GM19455 (cell line): ENCODE measurements around the gene FGD5.

Experiments
- ATAC-seq: cut with Tn5 transposase; IDR thresholded peaks from one replicate; pipeline ENCODE4 v1.9.1; 2021; ENCODE audit not compliant: unreplicated experiment

Gene FGD5, protein sequence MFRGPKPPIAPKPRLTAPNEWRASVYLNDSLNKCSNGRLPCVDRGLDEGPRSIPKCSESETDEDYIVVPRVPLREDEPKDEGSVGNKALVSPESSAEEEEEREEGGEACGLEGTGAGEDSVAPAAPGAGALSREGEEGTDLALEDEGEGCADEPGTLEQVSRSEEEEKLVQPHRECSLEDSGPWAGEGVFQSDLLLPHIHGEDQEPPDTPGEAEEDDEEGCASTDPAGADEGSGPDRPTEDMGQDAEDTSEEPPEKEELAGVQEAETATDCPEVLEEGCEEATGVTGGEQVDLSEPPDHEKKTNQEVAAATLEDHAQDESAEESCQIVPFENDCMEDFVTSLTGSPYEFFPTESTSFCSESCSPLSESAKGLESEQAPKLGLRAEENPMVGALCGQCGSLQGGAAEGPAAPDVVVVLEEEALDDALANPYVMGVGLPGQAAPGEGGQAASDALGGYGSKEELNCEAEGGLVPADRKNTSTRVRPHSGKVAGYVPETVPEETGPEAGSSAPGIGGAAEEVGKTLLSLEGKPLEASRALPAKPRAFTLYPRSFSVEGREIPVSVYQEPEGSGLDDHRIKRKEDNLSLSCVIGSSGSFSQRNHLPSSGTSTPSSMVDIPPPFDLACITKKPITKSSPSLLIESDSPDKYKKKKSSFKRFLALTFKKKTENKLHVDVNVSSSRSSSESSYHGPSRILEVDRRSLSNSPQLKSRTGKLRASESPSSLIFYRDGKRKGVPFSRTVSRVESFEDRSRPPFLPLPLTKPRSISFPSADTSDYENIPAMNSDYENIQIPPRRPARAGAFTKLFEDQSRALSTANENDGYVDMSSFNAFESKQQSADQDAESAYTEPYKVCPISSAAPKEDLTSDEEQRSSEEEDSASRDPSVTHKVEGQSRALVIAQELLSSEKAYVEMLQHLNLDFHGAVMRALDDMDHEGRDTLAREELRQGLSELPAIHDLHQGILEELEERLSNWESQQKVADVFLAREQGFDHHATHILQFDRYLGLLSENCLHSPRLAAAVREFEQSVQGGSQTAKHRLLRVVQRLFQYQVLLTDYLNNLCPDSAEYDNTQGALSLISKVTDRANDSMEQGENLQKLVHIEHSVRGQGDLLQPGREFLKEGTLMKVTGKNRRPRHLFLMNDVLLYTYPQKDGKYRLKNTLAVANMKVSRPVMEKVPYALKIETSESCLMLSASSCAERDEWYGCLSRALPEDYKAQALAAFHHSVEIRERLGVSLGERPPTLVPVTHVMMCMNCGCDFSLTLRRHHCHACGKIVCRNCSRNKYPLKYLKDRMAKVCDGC (N-terminal part only)

DNA sequence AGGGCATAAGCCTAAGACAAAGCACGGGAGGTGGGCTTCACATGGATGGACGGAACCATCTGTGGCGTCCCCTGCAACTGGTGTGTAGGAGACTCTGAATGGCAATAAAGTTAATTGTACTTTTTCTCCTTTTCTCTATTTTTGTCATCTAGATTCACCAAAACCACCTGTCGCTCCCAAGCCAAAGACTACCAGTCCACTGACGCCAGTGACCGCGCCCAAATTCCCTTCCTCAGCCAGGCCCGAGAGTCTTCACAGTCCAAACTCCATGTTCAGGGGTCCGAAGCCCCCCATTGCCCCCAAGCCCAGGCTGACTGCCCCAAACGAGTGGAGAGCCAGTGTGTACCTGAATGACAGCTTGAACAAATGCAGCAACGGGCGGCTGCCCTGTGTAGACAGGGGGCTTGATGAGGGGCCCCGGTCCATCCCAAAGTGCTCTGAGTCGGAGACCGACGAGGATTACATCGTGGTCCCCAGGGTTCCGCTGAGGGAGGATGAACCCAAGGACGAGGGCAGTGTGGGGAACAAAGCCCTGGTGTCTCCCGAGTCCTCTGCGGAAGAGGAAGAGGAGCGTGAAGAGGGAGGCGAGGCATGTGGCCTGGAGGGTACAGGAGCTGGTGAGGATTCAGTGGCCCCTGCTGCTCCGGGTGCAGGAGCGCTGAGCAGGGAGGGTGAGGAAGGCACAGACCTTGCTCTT, at the start of gene FGD5:
Gene FGD5 (plus strand): TSS at position 159 of the 697 bp plus-strand sequence. CDS start 110 bp downstream, at position 269.
- no peak for ATAC-seq

DNA sequence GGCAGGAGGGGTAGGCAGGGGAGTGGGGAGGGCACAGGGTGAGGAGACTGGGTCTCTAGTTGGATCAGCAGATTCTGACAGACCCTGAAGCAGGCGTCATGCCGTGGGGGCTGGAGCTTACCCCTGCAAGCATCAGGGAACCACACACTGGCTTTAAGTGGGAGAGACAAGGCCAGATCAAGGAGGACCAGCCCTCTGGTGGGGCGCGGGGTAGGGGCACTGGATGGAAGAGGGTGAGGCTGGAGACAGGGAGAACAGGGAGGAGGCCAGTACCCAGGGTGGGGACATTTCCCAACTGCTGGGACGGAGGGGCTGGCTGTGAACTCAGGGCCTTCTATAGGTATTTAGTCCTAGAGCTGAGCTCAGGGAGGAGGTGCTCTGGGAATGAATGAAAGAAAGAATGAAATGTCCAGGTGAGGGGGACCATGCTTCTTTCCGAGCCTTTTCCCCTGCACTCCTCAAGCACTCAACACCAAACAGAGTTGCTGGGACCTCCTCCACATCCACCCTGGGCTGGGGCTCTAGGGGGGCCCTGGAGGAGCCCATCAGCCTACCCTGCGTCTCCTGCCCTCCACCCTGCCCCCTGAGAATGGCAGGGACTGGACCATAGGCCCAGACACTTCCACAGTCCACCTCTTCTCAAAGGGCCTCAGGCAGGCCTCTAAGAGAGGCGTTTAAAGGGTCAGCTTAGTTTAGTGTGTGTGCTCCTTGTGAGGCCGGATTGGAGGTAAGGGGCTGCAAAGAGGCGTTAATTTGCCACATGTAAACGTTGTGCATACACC, 49.0 kb upstream of the FGD5 start:
- no peak for ATAC-seq

DNA sequence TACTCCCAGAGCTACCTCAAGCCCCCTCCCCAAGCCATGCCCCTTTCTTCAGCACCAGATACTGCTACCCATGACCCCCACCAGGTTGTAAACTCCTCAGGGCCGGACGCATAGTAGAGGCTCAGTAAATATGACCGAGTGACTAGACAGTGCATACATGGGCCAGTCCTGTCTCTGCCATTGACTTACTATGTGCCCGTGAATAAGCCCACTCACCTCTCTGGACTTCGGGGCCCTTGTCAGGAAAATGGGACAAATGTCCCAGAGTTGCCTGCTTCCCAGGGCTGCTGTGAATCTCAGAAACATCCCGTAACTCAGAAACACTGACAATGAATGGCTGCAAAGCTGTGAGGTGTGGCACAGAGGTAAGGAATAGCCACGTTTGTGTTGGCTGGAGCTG, 48.2 kb upstream of the FGD5 start:
- ATAC-seq: no peak

DNA sequence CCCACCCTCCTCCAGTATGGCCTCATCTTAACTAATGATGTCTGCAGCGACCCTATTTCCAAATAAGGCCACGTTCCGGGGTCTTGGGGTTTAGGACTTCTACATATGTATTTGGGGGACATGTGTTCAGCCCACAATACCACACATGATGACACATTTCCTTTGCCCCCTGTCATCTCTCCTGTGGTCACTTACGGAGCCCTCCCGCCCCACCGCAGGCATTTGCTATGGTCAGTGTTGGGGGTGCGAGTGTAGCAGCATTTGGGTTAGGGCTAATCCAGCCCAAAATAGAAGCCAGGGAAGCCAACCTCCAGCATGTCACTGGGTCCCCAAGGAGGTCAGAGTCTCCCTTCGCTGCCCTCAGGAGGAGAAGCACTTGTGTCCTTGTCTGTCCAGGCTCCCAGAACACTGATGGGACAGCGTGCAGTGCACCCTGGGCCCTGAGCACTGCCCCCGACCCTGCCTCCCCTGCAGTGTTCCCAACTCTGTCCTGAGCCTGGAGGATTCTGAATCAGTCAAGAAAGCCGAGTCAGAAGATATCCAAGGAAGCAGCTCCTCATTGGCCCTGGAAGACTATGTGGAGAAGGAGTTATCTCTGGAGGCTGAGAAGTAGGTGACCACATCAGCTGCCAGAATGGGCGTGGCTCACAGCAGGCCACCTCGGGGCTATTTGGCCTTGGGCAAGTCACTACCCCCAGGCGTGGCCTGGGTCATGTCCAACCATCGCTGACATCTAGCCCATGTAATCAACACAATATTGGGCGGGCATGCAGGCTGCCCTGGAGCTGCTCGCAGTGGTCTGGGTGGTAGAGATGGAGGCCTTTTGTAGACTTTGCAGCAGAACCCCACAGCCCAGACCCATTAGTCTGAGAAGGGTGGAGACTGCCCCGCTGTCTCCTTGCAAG, 46.9 kb upstream of the FGD5 start:
- no peak for ATAC-seq

DNA sequence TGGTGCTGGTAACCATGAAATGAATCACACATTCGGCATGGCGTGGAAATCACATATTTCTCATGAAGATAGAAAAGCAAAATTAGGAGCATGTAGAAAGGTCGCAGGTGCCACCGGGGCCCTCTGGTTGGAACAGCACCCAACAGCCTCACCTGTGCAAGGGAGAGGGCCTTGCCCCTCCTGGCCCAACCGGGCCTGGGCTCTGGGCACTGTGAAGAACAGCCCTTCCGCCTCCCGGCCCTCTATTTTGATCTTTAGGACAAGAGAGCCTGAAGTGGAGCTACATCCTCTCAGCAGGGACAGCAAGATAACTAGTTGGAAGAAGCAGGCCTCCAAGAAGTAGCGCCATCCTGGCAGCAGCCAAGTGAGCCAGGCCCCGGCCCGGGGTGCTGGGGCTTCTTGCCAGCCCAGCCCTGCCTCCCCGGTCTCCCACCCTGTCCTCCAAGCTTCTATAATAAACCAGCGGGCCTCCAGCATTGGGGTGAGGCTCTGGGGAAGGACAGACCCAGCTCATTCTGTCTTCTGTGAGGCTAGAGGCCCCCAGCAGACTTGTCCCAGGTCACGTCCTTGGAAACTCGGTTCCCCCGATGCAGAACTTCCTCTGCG, 46.1 kb upstream of the FGD5 start:
- no peak for ATAC-seq

DNA sequence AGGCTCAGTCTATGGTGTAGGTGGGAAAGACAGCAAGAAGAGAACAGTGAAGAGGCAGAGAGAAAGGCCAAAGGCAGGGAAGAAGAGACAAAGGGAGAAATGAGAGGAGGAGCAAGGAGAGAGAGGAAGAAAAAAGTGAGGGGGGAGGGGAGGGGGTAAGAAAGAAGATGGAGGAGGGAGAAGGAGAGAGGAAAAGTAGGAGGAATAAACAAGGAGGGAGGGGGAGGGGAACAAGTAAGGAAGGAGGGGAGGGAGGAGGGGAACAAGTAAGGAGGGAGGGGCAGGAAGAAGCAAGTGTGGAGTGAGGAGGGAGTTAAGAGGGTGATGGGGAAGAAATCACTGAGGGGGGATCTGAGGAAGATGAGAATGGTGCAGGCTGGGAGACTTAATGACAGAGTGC, 45.5 kb upstream of the FGD5 start:
- no peak for ATAC-seq

DNA sequence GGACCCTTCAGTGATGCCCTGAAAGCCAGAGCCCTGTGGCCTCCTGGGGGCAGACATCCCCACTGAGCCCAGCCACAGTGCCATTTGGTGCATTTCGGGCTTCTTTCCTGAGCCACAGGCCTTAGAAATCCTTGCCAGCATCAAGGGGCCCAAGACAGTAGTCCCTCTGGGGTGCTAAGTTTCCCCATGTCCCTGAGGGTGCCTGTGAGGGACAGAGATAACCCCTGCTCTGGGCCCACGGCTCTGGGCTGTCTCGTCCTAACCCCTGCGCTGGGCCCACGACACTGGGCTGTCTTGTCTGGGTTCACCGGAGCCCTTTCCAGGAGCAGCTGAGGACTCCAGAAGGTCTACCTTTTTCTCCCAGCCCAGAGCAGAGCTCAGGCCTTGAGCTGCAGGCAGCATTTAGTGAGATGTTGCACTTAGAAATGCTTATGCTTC, 45.1 kb upstream of the FGD5 start:
- ATAC-seq: no peak

DNA sequence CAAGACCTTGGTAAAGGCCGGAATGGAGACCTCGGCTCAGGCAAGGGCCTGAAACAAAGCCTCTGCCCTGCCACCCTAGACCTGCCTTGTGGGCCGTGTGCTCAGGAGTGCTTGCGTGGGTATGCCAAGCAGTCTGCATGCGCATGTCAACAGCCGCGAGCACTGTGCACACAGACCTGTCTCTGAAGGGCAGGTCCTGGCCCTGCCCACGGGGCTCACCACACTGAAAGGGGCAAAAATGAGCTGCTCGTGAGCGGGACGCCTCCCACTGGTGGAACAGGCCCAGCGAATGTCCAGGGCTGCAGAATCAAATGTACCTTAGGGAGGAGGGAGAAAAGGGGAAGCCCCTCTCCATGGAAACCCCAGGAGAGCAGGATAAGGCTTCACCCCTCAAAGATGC, 44.3 kb upstream of the FGD5 start:
- ATAC-seq: no peak

DNA sequence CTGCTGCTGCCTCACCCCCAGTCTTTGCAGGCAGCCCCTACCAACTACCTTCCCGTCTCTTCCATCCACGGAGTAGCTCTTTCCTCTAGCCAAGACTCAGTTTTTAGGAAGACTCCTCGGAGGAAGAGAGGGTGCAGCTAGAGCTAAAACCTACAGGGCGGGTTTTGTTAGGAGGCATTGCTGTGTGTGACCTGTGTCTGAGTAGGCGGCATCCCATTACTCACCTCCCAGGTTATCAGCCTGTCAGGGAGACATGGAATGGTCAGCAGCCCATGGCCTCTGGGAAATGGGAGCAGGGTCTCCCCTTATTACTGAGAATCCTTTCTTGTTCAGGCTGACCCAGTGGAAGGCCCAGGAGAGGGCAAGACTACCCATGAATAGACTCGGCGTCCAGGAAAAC, 43.8 kb upstream of the FGD5 start:
- ATAC-seq: no peak

DNA sequence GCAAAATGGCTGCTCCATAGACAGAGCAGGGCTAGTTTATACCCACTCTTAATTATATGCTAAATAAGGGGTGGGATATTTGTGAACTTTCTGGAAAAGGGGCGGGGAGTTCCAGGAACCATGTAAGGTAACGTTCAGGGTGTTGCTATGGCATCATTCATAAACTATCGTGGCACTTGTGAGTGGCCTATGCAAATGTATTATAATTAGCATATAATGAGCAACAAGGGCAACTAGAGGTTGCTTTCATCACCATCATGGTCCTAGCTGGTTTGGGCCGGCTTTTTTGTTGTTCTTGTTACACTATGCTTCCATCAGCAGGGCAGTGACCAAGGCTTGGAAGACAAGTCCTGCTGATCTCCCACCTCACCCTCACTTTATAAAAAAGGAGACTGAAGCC, 43.2 kb upstream of the FGD5 start:
- no peak for ATAC-seq

DNA sequence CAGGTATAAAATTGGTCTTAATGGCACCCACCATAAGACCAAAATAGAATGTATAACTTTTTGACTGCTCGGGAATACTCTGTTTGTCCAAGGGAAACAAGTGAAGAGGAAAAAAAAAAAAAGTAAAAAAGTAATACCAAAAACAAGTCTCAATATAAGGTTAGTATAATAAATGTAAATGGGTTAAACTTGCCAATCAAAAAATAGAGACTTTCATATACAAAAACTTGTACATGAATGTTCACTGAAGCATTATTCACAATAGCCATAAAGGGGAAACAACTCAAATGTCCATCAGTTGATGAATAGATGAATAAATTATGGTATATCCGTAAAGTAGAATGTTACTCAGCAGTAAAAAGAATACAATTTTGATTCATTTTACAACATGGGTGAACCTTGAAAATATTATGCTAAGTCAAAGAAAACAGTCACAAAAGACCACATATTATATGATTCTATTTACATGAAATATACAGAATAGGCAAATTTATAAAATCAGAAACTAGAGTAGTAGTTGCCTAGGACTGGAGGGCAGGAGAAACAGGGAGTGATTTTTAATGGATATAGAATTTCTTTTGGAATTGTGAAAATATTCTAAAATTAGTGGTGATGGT, 39.6 kb upstream of the FGD5 start:
- ATAC-seq: no peak

DNA sequence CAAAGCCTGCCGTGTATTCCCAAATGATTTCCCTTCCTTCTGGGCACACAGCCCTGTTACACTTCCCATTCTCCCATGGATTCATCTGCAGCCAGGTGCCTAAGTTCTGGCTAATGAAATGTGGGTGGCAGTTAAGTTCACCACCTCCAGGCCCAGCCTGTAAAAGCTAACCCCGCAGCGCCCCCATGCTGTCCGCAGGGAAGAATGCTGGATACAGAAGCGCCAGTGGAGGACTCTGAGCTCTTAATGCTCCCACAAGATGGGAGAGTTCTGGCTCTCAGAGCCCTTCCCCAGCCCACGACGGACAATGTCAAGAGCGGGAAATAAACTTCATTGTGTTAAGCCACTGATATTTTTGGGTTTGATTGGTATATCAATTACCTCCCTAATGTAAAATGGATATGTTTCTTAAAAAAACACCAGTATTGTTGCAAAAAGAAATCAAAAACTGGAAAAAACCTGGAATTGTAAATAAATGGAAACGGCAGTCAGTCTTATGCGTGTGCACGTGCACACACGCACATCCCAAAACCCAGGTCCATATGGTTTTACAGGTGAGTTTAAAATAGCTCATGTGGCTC, 37.7 kb upstream of the FGD5 start:
- peak; percentile 72 for ATAC-seq

DNA sequence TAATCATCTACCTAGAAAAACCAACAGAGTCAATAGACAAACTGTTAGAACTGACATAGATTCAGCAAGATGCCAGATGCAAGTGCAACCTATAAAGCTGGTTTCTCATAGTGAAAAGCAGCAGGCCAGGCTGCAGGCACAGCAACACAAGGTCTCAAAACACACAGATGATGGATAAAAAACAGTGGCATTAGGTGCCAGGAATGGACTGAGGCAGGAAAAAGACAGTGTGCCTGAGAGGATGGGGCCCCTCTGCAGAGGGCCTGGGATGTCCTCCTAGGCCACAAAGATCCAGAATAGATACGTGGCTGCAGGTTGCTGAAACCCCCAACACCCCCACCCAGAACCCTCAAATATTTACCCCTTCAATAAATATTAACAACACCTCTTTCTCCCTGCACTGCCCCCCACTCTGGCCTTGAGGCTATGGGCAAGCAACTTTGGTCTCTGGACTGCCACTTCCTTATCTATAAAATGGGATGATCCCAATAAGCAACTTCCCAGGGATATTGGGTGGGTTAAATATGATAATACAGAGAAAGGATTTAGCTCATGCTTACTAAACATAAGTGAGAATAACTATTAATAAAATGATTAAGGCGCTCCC, 35.2 kb upstream of the FGD5 start:
- ATAC-seq: no peak

DNA sequence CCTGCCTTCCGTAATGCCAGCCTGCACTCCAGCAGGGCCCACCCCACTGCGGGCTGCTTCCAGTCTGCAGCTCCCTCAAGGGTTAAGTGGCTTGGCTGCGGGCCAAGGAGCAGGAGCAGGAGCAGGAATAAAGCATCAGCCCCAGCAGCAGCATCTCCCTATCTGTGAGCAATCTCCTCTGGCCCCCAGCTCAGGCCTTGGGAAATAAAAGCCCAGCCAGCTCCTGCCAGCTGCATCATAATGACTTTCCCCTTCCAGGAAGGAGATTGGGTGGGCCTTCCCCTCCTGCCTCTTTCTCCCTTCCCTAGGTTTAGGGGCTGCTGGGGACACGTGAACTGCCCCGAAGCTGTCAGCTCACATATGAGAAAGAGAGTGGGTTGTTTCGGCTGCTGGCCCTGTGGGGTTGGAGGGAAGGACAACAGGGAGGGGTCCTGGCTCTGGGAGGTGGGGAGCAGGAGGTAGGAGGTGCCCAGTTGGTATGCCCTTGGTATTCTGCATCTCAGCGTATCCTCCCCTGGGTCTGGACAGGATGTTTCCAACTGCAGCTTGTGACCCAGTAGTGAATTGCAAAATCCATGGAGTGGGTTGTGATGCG, 34.6 kb upstream of the FGD5 start:
- no peak for ATAC-seq

DNA sequence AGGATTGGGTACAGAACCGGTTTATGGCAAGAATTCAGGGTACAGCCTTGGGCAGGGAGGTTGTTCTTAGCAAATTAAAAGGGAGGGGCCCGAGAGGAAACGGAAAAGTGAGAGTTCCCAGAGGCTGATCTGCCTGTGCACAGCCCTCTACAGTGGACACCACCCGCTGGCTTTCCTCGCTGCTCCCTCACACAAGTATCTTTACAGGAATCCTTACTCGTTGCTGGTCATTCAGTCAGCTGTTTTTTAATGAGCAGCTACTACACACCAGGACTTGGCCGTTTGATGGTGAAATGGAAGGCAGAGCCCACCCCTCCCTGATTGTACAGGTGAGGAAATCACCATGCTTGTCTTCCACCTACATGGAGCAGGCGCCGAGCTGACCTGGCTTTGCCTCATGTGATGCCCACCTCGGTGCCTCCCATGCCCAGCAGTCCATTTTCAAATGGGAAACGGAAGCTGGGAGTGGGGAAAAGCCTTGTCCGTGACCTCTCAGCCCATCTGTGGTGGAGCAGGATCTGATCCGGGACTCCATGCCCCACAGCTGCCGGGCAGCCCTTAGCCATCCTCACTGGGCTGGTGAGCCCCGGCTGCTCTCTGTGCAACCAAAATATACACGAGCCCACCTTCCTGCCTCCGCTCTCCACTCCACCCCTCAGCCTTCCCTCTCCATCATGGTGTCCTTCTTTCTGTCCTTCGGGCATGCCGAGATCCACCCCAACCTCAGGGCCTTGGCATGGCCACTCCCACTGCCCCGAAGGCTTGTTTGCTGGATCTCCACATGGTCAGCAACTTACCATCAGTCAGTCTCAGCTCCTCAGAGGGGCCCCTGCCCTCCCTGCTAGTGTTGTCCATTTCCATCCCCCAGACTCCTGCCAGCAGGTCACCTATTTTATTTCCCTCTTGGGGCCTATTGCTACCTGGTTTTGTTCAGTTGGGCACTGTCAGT, 33.3 kb upstream of the FGD5 start:
- ATAC-seq: no peak

DNA sequence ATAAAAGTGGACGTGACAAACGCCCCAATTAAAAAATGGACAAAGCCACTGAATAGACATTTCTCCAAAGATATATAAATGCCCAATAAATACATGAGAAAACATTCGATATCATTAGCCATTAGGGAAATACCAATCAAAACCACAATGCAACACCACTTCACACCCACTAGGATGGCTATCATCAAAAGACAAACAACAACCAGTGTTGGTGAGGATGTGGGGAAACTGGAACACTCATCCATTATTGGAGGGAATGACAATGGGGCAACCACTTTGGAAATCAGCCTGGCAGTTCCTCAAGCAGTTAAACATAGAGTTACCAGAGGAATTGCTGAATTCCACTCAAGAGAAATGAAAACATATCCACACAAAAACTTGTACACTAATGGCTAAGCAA, 32.4 kb upstream of the FGD5 start:
- ATAC-seq: no peak
